T47D (cell line): Measurements from ENCODE around the gene TAGLN3.

Experiments
- DNase-seq, 2 experiments: peaks; one replicate each; pipeline versions ENCODE4 v3.0.0 to v3.0.0-alpha.2; 2011 to 2012; ENCODE audit warnings: low read depth in 1 of 2, low spot score in 1 of 2
- JUND ChIP-seq: IDR thresholded peaks from 2 replicates; pipeline ENCODE4 v1.6.1; 2012; ENCODE audit warnings: low read depth
- in situ Hi-C: cut with HindIII; loops from 2 replicates; pipeline ENCODE4 v1.10.0; 2016; ENCODE audit warnings: low sequenced_read_pairs, low pct_unique_long_range_greater_than_20kb

The TAGLN3 gene

DNA sequence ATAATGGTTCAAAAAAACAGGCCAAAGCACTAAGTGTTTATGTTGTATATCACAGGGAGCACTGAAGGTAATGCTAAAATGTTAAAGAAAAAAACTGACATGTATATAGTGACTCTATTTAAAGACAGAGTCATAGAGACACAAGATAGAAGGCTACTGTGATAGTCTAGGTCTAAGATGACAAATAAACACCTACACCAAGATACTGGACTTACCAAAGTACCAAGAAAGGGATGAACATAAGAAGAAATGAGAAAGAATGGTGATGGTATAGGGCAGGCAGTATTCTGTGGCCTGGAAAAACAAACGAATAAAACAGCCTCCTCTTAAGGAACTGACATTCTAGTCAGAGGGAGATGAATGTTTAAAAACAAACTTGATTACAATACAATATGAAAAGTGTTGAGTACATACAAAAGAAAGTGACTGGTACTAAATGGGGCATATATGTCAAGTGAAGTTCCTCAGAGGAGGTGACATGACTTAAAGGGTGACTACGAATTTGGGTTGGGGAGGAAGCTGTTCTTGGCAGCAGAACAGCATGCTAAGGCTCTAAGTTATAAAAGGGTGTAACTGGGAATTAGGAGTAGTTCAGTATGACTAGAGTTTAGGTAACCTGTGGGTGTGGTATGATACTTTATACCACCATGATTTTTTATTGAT lies 14.0 kb upstream of the TAGLN3 start:
- TF ChIP-seq JUND, result no peak
- DNase-seq, result no peak
- in situ Hi-C loops, result no loop called here

GRCh38 chr3:111986800-111987199 lies 11.9 kb upstream of the TAGLN3 start:
- in situ Hi-C loops, result no loop called here
- TF ChIP-seq JUND, result no peak

GRCh38 chr3:111989061-111989678 lies 9.6 kb upstream of the TAGLN3 start:
- peak in 1 of 2 experiments; percentile 77 for DNase-seq

More at GRCh38 chr3:111986800-111987199, 11.9 kb upstream of the TAGLN3 start:
- no peak for DNase-seq

GRCh38 chr3:111993038-111993437 lies 5.7 kb upstream of the TAGLN3 start:
- in situ Hi-C loops, result no loop called here
- no peak for DNase-seq
- TF ChIP-seq JUND, result no peak

More at GRCh38 chr3:111989061-111989678, 9.6 kb upstream of the TAGLN3 start:
- no peak for TF ChIP-seq JUND
- in situ Hi-C loops, result no loop called here

GRCh38 chr3:111999484-112000324 lies 982 bp downstream of the TAGLN3 start:
- in situ Hi-C loops, result no loop called here
- DNase-seq, result no peak
- TF ChIP-seq JUND, result no peak

DNA sequence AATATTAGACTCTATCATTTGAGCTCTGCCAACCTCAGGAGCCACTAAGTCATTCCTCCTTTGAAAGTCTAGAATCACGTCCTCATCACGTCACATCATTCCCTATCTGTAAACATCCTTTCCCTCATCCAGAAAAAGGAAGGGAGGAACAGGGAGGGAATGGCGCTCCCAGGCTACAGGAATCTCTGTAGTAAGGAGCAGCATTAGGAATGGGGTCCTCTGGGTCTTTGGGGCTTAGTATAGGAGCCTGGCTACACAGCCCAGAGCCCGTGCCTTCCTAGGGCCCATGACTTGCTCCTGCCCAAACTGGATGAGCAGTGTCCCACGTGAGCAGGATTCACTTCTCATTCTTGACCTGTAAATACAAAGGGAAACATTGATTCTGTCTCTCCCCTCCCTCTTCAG lies 1.6 kb downstream of the TAGLN3 start:
- no peak for TF ChIP-seq JUND
- in situ Hi-C loops, result no loop called here
- no peak for DNase-seq

DNA sequence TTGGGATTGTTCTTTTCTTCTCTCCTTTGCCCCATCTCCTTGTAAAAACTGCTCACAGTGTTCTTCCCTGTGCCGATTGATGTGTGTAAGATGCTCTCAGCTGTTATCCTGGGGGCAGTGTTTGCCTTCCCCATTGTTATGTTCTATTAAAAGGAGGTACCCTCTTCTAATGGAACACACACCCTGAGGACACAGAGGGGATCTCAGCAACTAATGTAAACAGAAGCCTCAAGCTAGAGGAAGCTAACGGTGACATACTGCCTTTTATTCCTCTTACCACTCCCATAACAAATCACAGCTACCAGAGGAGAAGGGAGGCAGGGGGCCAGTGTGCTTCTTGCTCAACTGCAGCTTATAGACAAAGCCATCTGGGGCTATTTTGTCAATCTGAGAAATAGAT lies 2.2 kb downstream of the TAGLN3 start:
- TF ChIP-seq JUND, result no peak
- DNase-seq, result no peak

DNA sequence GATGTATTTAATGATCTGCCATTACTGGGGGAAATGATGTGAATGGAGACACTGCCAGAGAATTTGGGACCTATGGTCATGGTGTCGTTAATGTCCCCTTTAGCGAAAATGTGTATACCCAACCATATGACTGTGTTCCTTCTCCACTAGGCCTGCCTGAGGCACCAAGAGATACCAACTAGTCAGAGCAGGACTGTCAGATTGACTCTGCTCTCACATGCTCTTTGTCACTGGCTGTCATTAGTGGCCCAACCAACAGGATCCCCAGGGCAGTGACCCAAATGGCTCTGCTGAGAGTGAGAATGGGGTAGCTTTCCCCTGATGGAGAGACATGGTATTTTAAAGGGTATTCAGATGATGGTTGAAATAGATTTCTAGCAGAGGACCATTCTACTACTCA lies 2.8 kb downstream of the TAGLN3 start:
- TF ChIP-seq JUND, result no peak
- DNase-seq, result no peak
- in situ Hi-C loops, result no loop called here

More for the DNA sequence above, 2.2 kb downstream of the TAGLN3 start:
- in situ Hi-C loops, result no loop called here

DNA sequence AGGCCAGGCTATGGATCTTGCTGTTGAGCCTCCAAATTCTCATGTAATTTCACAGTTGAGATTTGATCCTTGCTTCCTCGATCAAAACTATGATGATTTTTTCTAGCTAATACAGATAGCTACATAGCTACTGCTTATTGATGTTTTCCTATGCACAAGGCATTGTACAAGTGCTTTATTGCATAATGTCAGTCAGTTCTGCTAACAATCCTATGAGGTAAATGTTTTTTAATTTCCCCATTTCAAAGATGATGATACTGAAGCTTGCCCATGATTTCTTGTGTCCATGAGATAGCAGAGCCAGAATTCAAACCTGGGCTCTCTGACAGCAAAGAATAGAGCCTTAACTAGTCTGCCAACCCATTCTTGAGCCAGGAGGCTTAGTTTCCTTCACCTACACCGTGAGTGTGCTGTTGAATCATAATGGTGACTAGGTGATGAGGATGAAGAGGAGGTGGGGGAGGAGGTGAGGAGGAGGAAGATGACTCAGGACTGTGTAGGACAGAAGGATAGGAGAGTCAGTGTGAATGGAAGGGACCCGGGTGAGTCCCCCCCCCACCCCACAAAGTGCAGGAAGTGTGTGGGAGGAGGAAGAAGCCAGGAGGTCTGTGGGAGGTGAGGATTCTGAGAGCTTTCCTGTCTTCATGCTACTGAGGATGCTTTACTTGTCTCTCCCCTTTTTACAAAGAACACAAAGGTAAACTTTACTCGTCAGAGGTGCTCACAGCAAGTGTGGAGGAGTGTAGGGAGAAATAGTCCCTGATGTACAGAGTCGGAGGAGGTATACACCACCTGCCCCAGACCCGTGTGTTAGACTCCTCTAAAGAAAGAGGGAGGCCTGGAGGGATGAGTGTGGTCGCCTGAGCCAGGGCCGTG lies 3.6 kb downstream of the TAGLN3 start:
- no peak for DNase-seq
- in situ Hi-C loops, result no loop called here
- TF ChIP-seq JUND, result no peak

DNA sequence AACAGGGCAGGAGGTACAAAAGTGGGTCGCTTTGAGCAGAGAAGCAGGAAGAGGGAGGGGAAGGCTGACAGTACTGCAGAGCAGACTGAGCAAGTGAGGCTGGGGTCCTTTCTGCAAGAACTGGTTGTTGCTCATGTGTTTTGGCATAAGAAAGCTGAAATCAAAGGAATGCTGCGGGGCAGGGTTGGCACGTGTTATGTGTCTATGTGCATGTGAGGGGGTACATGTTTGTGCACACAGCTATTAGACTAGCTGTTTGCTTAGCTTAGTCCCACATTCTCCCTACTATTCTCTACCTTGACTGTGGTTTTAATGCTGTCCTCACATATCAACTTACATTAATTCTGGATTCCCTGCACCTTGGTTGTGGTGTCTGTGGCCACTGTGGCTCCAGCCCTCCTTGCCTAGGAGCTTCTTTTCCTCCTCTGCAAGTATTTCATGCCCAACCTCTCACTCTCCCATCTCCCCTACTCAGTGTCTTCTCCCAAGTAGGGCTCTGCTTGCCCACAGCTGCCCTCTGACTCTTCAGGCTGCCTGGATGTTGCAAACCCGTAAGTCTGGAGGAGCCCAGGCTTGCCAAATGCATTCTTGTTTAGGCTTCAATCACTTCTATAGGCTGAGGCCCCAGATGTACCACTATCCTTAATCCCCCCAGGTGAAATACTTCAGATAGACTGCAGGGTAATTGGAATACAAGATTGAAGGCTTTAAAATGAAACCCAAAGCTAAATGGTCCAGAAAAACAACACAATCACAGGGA lies 4.8 kb downstream of the TAGLN3 start:
- no peak for TF ChIP-seq JUND
- in situ Hi-C loops, result no loop called here
- peak in 1 of 2 experiments; percentile 6 for DNase-seq

DNA sequence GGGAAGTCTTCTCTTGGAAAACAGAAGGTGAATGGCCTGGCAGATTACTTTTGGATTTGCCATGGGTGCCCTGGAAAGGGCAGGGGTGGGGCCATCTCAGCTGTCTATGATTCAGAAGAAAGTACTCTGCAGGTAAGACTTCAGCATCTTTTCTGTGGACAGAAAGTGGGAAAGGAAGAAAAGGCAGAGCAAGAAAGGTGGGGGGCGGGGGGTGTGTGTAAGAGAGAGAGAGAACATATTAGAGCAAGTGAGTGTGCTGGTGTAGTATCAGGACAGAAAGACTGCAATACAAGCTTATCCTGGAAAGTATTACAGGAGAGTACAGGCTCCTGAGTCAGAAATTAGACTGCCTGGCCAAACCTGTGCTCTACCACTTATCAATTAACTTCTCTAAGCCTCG lies 5.5 kb downstream of the TAGLN3 start:
- TF ChIP-seq JUND, result no peak
- DNase-seq, result no peak
- in situ Hi-C loops, result no loop called here
